A673 (cell line): ENCODE results near the gene GPR142.

ENCODE experiments used
- EZH2 ChIP-seq: fragments of 200-600 bp; sonication (generic); IDR thresholded peaks from 2 replicates; pipeline ENCODE4 v1.6.1; 2017; ENCODE audit warnings: borderline replicate concordance, low read depth, mild to moderate bottlenecking, mixed read lengths, antibody characterized with exemption, low read length; ENCODE audit not compliant: poor library complexity, severe bottlenecking
- TF ChIP-seq, protein P1 (sequence below): fragments of 300-800, 200-600 bp; sonication (generic); conservative IDR thresholded peaks from 2 replicates; pipeline ENCODE4 v1.5.1; 2017; ENCODE audit warnings: low read depth, mild to moderate bottlenecking, antibody characterized with exemption, low read length, moderate library complexity, mixed read lengths

DNA sequence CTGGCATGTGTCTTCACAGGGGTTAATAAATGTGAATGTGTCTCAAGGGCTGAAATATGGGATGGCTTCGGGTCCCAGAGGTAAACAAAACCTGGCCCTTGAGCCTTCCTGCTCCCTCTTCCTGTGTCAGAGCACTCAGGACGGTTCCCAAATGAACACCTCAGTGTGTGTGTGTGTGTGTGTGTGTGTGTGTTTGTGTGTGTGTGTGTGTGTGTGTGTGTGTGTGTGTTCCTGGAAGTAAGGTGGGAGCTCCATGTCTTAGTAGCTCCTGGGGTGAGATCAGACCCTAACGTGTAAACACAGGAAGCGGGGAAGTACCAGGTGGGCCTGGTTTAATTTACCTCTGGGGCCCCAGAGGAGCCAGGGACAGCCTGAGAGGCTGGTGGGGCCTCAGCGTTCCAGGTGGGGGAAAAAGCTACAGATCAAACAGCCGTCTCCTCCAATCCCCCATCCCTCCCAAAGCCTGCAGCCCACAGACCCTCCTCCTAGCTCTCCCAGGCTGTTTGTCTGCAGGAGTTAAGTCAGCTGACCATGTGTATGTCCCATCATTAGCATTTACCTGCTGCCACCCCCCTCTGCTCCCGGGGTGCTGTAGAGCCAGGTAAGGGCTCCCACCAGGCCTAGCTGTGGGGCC lies 35.2 kb upstream of the GPR142 start:
- TF ChIP-seq, protein P1, sequence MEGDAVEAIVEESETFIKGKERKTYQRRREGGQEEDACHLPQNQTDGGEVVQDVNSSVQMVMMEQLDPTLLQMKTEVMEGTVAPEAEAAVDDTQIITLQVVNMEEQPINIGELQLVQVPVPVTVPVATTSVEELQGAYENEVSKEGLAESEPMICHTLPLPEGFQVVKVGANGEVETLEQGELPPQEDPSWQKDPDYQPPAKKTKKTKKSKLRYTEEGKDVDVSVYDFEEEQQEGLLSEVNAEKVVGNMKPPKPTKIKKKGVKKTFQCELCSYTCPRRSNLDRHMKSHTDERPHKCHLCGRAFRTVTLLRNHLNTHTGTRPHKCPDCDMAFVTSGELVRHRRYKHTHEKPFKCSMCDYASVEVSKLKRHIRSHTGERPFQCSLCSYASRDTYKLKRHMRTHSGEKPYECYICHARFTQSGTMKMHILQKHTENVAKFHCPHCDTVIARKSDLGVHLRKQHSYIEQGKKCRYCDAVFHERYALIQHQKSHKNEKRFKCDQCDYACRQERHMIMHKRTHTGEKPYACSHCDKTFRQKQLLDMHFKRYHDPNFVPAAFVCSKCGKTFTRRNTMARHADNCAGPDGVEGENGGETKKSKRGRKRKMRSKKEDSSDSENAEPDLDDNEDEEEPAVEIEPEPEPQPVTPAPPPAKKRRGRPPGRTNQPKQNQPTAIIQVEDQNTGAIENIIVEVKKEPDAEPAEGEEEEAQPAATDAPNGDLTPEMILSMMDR = no peak
- no peak for TF ChIP-seq EZH2
